22Rv1 (cell line): ENCODE data around the gene C1QA.

Source experiments
- H3K27ac ChIP-seq: fragments of 450-650 bp; 2 replicates; pipeline ENCODE4 v1.5.1; 2017
- ZFX ChIP-seq: fragments of 450-650 bp; IDR thresholded peaks from 2 replicates; pipeline ENCODE4 v1.6.1; 2017; ENCODE audit warnings: antibody characterized with exemption, borderline replicate concordance
- TF ChIP-seq, protein P1 (sequence below): fragments of 450-650 bp; IDR thresholded peaks from 2 replicates; pipeline ENCODE4 v1.5.1; 2017; ENCODE audit warnings: mild to moderate bottlenecking

The C1QA gene

DNA sequence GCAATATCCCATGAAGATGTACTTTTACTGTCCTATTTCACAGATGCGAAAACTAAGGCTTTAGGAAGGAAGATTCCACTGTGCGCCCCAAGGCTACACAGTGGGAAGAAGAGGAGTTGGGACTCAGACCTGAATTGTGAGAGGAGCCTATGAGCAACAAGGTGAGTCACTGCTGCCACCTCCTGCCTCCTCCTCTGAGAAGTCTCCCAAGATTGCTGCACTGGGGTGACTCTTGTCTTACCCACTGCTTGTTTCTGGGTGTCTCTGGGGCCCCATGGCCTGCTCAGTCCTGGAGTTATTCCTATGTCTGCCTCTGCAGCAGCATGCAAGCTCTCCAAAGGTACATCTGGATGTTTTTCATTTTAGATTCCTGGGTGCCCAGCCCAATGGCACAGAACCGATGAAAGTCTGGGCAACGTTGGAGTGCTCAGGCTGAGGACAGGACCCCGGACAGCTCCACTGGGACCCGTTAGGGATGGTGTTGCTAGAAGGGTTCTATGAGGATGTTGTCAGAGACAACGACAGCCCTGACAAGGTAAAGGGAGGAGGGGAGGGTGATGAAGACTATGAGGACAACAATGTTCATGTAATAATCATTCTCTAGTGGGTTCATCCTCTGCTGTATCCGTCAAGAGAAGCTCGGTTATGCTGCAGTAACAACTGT is 11.0 kb upstream of the C1QA start:
- TF ChIP-seq, protein P1, sequence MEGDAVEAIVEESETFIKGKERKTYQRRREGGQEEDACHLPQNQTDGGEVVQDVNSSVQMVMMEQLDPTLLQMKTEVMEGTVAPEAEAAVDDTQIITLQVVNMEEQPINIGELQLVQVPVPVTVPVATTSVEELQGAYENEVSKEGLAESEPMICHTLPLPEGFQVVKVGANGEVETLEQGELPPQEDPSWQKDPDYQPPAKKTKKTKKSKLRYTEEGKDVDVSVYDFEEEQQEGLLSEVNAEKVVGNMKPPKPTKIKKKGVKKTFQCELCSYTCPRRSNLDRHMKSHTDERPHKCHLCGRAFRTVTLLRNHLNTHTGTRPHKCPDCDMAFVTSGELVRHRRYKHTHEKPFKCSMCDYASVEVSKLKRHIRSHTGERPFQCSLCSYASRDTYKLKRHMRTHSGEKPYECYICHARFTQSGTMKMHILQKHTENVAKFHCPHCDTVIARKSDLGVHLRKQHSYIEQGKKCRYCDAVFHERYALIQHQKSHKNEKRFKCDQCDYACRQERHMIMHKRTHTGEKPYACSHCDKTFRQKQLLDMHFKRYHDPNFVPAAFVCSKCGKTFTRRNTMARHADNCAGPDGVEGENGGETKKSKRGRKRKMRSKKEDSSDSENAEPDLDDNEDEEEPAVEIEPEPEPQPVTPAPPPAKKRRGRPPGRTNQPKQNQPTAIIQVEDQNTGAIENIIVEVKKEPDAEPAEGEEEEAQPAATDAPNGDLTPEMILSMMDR = no peak
- TF ChIP-seq ZFX = no peak
- no peak overlapping the region for H3K27ac ChIP-seq

DNA sequence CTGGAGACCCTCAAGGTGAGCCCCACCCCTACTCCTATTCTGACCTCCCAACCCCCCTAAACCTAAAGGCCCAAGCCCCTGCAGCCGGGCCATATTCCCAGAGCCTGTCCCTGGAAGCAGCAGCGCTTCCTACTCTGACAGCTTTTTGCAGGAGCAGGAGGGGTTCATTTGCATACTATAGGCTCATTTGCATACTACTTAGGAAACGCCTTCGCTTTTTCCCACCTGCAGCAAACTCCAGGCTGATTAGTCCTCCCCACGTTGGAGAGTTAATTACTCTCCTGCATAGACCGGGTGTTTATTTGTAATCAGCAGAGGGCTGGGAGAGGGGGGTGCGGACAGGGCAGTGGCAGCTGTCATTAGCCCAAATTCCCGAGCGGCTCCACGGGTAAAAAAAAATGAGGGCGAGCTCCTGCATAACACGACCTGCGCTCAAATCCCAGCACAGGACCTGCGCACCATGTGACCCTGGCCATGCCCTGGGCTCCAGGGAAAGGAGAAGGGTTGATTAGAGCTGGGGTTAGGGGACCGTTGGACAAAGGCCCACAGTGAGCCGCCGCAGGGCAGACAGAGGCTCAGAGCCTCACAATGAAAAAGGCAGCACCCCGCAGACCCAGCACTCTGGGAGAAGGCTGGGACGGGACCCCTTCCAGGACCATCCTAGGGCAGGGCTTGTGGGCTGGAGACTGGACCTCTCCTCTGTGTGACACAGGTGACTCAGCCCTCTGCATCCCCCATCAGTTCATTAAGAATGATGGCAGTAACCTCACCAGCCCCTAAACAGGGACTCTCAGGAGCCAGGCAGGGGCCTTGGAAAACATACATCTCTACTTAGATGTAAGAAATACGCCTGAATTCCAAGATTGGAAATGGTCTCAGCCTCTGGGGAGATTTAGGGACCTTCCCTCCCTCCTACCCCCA is 9.9 kb upstream of the C1QA start:
- TF ChIP-seq, protein P1 = no peak
- no peak overlapping the region for H3K27ac ChIP-seq

DNA sequence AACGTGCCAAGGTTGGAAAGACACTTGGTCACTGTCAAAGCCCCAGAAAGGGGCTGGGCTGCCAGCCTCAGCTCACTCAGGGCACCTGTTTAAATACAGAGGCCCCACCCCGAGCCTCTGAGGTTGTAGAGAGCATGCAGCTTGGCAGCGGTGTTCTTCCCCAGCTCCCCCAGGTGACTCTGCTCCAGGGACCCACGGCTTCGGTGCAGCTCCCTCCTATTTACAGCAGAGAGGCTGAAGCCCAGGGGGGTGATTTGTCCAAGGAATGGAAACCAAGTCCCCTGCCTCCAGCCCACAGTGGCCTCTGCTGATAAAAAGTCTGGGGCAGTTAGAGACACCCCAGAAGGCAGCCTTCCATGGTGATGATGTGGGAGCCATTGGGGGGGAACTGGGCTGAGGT is 9.1 kb upstream of the C1QA start:
- no peak overlapping the region for H3K27ac ChIP-seq
- TF ChIP-seq, protein P1 = no peak
- TF ChIP-seq ZFX = no peak

DNA sequence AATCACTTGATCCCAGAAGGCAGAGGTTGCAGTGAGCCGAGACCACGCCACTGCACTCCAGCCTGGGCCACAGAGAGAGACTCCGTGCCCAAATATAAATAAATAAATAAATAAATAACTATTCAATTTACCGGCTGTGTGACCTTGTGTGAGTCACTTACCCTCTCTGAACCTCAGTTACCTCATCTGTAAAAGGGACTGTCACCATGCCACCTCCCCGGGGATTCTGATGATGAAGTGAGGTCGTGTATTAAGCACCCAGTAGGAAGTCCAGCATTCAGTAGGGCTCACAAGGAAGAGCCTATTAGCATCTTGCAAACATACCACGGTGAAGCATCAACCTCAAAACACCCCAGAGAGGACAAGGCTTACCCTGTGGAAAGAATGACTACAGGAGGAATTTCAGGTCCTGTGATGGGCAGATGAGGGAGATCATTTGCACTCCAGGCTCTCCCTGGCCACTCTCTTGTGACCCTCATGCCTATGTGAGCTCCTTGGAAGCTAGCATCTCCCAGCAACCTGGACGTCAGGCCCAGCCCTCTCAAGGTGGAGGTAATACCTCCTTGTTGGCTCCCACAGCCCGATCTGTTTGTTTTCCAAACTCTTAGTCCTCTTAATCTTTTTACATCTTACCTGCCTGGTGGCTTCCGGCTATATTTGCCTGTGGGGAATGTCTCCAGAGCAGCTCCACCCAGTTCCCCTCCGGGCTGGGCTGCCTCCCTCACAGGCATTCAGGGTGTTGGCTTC is 7.6 kb upstream of the C1QA start:
- H3K27ac ChIP-seq = no peak overlapping the region
- TF ChIP-seq ZFX = no peak
- TF ChIP-seq, protein P1 = no peak

DNA sequence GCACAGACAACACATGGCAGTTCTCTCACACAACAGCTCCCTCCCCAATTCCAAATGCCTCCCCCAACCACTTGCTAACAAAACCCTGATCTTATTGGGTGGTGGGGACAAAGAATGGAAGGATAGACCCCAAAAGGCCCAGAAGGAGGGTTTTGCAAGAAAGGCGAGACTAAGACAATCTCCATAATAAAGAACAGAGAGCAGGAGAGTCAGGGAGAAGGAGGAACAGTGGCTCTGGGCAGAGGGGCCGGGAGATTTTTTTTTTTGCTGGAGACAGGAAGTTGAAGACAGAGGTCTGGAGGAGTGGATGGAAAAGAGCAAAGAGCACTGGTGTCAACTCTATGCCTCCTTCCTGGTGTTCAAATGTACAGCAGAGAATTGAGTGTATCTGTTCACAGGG is 6.5 kb upstream of the C1QA start:
- H3K27ac ChIP-seq = no peak overlapping the region
- TF ChIP-seq ZFX = no peak
- TF ChIP-seq, protein P1 = no peak

DNA sequence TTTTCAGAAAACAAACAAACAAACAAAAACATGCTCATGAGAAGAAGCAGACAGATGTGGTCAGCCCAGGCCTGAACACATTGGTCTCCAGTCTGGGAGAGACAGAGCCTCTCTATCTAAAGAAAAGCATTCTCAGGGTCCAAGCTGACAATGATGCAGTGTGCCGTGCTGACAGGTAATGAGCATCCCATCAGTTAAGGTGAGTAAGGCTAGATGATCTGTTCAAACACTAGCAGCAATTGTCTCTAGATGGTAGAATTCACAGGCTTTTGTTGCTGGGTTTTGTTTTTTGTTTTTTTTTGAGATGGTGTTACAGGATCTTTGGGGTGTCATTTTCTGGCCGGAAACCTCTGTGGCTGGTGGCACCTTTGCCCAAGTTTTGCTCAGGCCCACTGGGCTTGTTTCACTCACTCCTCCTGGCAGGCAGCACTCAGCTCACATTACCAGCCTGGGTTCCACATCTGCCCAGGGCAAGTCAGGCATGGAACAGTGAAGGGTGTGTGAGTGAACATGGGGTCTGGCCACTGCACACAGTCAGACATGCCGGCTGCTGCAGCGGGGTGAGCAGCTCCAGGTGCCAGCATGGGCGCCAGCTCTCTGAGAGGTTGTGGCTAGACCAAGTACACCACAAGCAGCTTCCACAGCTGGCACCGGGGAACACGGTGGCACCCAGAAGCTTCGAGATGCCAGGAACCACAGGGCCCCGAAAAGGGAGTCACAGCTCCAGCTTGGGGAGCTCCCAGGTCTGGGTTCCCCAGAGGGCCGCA is 2.5 kb upstream of the C1QA start:
- TF ChIP-seq, protein P1 = no peak
- TF ChIP-seq ZFX = no peak
- no peak overlapping the region for H3K27ac ChIP-seq
